Measurements from ENCODE around the gene EOLA1. TPM values are rescaled to one million over a fixed set of nuclear protein-coding genes. Genes with fewer than 3 reads are reported as not detected.

Gene EOLA1
- polyA plus RNA-seq, 2 of the 4 experiments (the other 2 are of a cell fraction), result 14.5 to 23.3 TPM

DNA sequence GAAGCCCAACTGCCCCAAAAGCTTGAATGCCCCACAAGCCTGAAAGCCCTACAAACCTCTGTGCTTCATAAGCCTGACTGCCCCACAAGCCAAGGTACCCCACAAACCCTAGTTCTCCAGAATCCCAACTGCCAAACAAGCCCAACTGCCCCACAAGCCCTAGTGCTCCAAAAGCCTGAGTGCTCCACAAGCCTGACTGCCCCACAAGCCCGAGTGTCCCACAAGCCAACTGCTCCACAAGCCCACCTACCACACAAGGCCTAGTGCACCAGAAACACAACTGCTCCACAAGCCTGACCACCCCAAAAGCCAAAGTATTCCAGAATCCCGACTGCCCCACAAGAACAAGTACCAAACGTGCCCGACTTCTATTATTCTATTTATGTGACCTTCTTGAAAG, 22.5 kb downstream of the EOLA1 start:
- ChIA-PET CTCF (no interaction called here), POLR2A (no interaction called here)
- no peak for DNase-seq (ENCODE audit: low read depth in 1 of 2, low spot score in 1 of 2)
- Histone ChIP-seq H3K4me3 (no peak overlapping the region), H3K27ac (no peak overlapping the region), H3K9me3 (no peaks in the 10 kb centered on the region), H3K4me1 (no peaks in the 10 kb centered on the region), H3K4me2 (no peak overlapping the region)
- no peak for FAIRE-seq
- TF ChIP-seq, protein P1, sequence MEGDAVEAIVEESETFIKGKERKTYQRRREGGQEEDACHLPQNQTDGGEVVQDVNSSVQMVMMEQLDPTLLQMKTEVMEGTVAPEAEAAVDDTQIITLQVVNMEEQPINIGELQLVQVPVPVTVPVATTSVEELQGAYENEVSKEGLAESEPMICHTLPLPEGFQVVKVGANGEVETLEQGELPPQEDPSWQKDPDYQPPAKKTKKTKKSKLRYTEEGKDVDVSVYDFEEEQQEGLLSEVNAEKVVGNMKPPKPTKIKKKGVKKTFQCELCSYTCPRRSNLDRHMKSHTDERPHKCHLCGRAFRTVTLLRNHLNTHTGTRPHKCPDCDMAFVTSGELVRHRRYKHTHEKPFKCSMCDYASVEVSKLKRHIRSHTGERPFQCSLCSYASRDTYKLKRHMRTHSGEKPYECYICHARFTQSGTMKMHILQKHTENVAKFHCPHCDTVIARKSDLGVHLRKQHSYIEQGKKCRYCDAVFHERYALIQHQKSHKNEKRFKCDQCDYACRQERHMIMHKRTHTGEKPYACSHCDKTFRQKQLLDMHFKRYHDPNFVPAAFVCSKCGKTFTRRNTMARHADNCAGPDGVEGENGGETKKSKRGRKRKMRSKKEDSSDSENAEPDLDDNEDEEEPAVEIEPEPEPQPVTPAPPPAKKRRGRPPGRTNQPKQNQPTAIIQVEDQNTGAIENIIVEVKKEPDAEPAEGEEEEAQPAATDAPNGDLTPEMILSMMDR (IDR thresholded peaks at IDR 0.05), result no peak
- TF ChIP-seq EHMT2 (IDR thresholded peaks at IDR 0.05; ENCODE audit: low read depth), result no peak
- WGBS (ENCODE audit: missing lambda C conversion rate), result 67% methylated on average over 3 of the region's 4 CpGs
- no peak for ATAC-seq

DNA sequence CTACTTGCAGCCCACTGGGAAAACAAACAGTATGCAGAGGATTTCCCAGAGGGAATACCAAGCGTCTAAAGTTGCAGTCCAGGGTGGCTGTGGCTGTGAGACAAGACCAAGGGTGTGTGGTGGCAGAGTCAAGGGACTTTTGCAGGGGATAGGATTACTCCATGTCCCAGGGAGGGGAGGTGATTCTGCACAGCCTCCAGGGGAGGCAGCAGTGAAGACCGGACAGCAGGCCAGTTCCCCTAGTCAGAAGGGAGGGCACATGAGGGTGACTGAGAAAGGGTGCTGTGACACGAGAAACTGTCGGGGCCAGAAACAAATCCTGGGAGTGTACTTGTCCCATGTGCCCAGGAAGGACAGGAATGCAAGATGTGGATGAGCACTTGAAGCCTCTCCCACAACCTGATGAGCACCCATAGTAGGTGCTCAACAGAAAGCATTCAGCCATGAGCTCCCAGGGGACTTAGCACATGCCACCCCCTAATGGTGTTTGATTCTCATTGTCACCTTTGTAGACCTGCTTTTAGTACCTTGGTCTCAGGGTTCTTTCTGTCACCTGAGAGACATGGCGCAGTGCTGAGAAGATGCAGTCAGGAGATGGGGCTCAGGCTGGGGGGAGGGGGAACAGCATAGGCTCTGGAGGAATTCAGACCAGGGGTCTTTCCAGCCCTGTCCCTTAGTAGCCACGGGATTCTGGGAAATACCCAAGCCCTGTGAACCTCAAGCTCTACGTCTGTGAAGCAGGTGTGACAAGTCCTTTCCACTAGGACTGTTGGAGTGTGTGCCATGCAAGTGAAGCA, 27.0 kb downstream of the EOLA1 start:
- POLR2A ChIA-PET, result no interaction called here
- no peaks in the 10 kb centered on the region for H3K4me1 ChIP-seq
- no peak; a peak in 1 of 6 replicates for ATAC-seq

DNA sequence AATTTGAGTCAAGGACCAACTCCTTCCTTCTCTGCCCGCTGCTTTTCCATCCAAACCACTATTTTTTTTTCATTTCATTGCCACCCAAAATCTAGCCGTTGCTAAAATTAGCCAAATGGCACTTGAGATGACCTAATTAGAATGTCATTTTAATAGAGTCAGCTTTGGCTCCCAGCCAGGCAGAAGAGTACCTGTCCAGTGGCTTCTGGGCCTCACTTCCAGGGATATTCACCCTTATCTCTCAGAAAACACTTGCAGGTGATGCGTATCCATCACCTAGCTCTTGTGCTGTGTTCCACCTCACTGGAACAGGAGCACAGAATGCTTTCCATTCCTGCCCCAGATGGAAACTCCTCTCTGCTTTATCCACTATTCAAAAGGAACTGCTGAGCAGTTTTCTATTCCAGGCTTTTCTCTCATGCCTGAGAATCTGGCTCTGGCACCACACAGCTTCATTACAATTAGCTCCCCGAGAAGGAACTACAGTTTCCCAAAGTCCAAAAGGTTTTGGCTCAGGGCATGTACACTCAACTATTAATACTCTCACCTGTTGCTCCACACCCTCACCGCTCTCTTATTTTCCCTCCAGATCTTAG, 28.0 kb downstream of the EOLA1 start:
- Histone ChIP-seq H3K4me2 (no peak overlapping the region), H3K4me1 (no peaks in the 10 kb centered on the region), H3K27ac (no peak overlapping the region), H3K4me3 (no peak overlapping the region), H3K9me3 (no peaks in the 10 kb centered on the region)
- POLR2A ChIA-PET, result no interaction called here
- no peak for TF ChIP-seq RCOR1 (IDR thresholded peaks at IDR 0.05; ENCODE audit: low read depth, low read length)
- TF ChIP-seq RAD21 (conservative IDR thresholded peaks at IDR 0.05 in 1 of 2, IDR thresholded peaks at IDR 0.05 in 1 of 2), result no peak
- TF ChIP-seq, protein P2, sequence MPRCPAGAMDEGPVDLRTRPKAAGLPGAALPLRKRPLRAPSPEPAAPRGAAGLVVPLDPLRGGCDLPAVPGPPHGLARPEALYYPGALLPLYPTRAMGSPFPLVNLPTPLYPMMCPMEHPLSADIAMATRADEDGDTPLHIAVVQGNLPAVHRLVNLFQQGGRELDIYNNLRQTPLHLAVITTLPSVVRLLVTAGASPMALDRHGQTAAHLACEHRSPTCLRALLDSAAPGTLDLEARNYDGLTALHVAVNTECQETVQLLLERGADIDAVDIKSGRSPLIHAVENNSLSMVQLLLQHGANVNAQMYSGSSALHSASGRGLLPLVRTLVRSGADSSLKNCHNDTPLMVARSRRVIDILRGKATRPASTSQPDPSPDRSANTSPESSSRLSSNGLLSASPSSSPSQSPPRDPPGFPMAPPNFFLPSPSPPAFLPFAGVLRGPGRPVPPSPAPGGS (IDR thresholded peaks at IDR 0.05), result no peak
- no peak for TF ChIP-seq FOSL2 (IDR thresholded peaks at IDR 0.05)
- TF ChIP-seq FOSL2 (CRISPR knock-in tag; IDR thresholded peaks at IDR 0.05), result no peak
- no peak for TF ChIP-seq NFE2L2 (conservative IDR thresholded peaks at IDR 0.05; ENCODE audit: low read length)
- TF ChIP-seq, protein P3, sequence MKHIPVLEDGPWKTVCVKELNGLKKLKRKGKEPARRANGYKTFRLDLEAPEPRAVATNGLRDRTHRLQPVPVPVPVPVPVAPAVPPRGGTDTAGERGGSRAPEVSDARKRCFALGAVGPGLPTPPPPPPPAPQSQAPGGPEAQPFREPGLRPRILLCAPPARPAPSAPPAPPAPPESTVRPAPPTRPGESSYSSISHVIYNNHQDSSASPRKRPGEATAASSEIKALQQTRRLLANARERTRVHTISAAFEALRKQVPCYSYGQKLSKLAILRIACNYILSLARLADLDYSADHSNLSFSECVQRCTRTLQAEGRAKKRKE (CRISPR knock-in tag; IDR thresholded peaks at IDR 0.05; ENCODE audit: low read depth), result no peak
- TF ChIP-seq HOXB5 (CRISPR knock-in tag; IDR thresholded peaks at IDR 0.05), result no peak
- no peak for TF ChIP-seq CBX8 (IDR thresholded peaks at IDR 0.05)
- no peak for TF ChIP-seq POLR2A (IDR thresholded peaks at IDR 0.05; ENCODE audit: low read length)
- TF ChIP-seq SMC3 (IDR thresholded peaks at IDR 0.05), result no peak
- no peak for TF ChIP-seq TP53 (CRISPR knock-in tag; IDR thresholded peaks at IDR 0.05)
- TF ChIP-seq HDAC2 (IDR thresholded peaks at IDR 0.05), result no peak
- CTCF ChIA-PET, result no interaction called here
- ATAC-seq, result no peak
- peak; percentile 7 for FAIRE-seq
- WGBS (ENCODE audit: missing lambda C conversion rate), result 56% methylated on average over 5 of the region's 5 CpGs
- no peak for DNase-seq (ENCODE audit: low read depth in 1 of 2, low spot score in 1 of 2)

More for the DNA sequence above, 27.0 kb downstream of the EOLA1 start:
- no peak overlapping the region for H3K4me2 ChIP-seq
- WGBS (ENCODE audit: missing lambda C conversion rate), result 59% methylated on average over 5 of the region's 7 CpGs
- H3K9me3 ChIP-seq, result no peaks in the 10 kb centered on the region
- FAIRE-seq, result no peak
- no peak for DNase-seq (ENCODE audit: low read depth in 1 of 2, low spot score in 1 of 2)
- TF ChIP-seq MYC (IDR thresholded peaks at IDR 0.05; ENCODE audit: borderline replicate concordance, low read length), result no peak
- TF ChIP-seq ZNF302 (CRISPR knock-in tag; IDR thresholded peaks at IDR 0.05), result no peak
- TF ChIP-seq RFX5 (IDR thresholded peaks at IDR 0.05), result no peak
- TF ChIP-seq FOSL2 (IDR thresholded peaks at IDR 0.05), result no peak
- no peak for TF ChIP-seq FOSL2 (CRISPR knock-in tag; IDR thresholded peaks at IDR 0.05)
- no peak for TF ChIP-seq EHMT2 (IDR thresholded peaks at IDR 0.05; ENCODE audit: low read depth)
- TF ChIP-seq EP300 (IDR thresholded peaks at IDR 0.05), result no peak
- no peak overlapping the region for H3K27ac ChIP-seq
- H3K4me3 ChIP-seq, result no peak overlapping the region
- CTCF ChIA-PET, result no interaction called here
